Measurements from ENCODE around the gene FSTL5.
"Not testable (repeated sequence)": the region's sequence is repeated elsewhere in the genome, so short reads cannot be mapped to it uniquely, and the experiment has no call there.

FSTL5 gene
- 0 reads per million in 3 donors for total RNA-seq

- Histone ChIP-seq H3K4me3 (ENCODE audit: insufficient read depth, low read depth, low read length, poor library complexity, severe bottlenecking) (no peak within 1 kb of the TSS), H3K9me3 (ENCODE audit: control insufficient read depth, low read length) (no peaks in the 10 kb centered on the region), H3K36me3 (ENCODE audit: control insufficient read depth, insufficient read depth, low read length) (no peaks in the 10 kb centered on the region), H3K27ac (ENCODE audit: insufficient read depth, low read length, poor library complexity, severe bottlenecking) (no peak within 1 kb of the TSS), H3K27me3 (replicated peaks; ENCODE audit: control insufficient read depth, insufficient read depth, low read length, poor library complexity, severe bottlenecking) (no peaks in the 10 kb centered on the region), H3K4me1 (ENCODE audit: control insufficient read depth, insufficient read depth, low read length, poor library complexity, severe bottlenecking) (no peaks in the 10 kb centered on the region)
- no peak for DNase-seq
Observed at GRCh38 chr4:162163892-162164759, at the start of gene FSTL5. Gene FSTL5 (minus strand): TSS chr4:162164000. CDS start chr4:162111396, 52,604 bp downstream.

- no peak for DNase-seq
Observed at GRCh38 chr4:162209706-162210105, 45.9 kb upstream of the FSTL5 start.

DNA sequence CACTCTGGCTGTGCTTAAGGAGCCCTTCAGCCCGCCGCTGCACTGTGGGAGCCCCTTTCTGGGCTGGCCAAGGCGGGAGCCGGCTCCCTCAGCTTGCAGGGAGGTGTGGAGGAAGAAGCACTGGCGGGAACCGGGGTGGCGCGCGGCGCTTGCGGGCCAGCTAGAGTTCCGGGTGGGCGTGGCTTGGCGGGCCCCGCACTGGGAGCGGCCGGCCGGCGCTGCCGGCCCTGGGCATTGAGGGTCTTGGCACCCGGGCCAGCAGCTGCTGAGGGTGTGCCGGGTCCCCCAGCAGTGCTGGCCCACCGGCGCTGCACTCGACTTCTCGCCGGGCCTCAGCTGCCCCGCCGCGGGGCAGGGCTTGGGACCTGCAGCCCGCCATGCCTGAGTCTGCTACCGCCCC is 39.7 kb upstream of the FSTL5 start:
- not testable (repeated sequence) for H3K4me1 ChIP-seq (ENCODE audit: control insufficient read depth, insufficient read depth, low read length, poor library complexity, severe bottlenecking); H3K27me3 ChIP-seq (replicated peaks; ENCODE audit: control insufficient read depth, insufficient read depth, low read length, poor library complexity, severe bottlenecking); H3K4me3 ChIP-seq (ENCODE audit: insufficient read depth, low read depth, low read length, poor library complexity, severe bottlenecking)

More at GRCh38 chr4:162209706-162210105, 45.9 kb upstream of the FSTL5 start:
- no peaks in the 10 kb centered on the region for H3K9me3 ChIP-seq (ENCODE audit: control insufficient read depth, low read length)
- H3K4me1 ChIP-seq (ENCODE audit: control insufficient read depth, insufficient read depth, low read length, poor library complexity, severe bottlenecking) = no peaks in the 10 kb centered on the region
- H3K27me3 ChIP-seq (replicated peaks; ENCODE audit: control insufficient read depth, insufficient read depth, low read length, poor library complexity, severe bottlenecking) = no peaks in the 10 kb centered on the region
- H3K27ac ChIP-seq (ENCODE audit: insufficient read depth, low read length, poor library complexity, severe bottlenecking) = no peak overlapping the region
- H3K36me3 ChIP-seq (ENCODE audit: control insufficient read depth, insufficient read depth, low read length) = no peaks in the 10 kb centered on the region
- no peak overlapping the region for H3K4me3 ChIP-seq (ENCODE audit: insufficient read depth, low read depth, low read length, poor library complexity, severe bottlenecking)

GRCh38 chr4:162201673-162202072 is 37.9 kb upstream of the FSTL5 start:
- H3K4me3 ChIP-seq (ENCODE audit: insufficient read depth, low read depth, low read length, poor library complexity, severe bottlenecking) = no peak overlapping the region
- no peaks in the 10 kb centered on the region for H3K36me3 ChIP-seq (ENCODE audit: control insufficient read depth, insufficient read depth, low read length)
- no peak for DNase-seq
- H3K4me1 ChIP-seq (ENCODE audit: control insufficient read depth, insufficient read depth, low read length, poor library complexity, severe bottlenecking) = no peaks in the 10 kb centered on the region
- H3K27ac ChIP-seq (ENCODE audit: insufficient read depth, low read length, poor library complexity, severe bottlenecking) = no peak overlapping the region
- no peaks in the 10 kb centered on the region for H3K9me3 ChIP-seq (ENCODE audit: control insufficient read depth, low read length)
- no peaks in the 10 kb centered on the region for H3K27me3 ChIP-seq (replicated peaks; ENCODE audit: control insufficient read depth, insufficient read depth, low read length, poor library complexity, severe bottlenecking)

More for the DNA sequence above, 39.7 kb upstream of the FSTL5 start:
- not testable (repeated sequence) for DNase-seq; H3K36me3 ChIP-seq (ENCODE audit: control insufficient read depth, insufficient read depth, low read length); H3K9me3 ChIP-seq (ENCODE audit: control insufficient read depth, low read length); H3K27ac ChIP-seq (ENCODE audit: insufficient read depth, low read length, poor library complexity, severe bottlenecking)

GRCh38 chr4:162170509-162170908 is 6.7 kb upstream of the FSTL5 start:
- no peaks in the 10 kb centered on the region for H3K36me3 ChIP-seq (ENCODE audit: control insufficient read depth, insufficient read depth, low read length)
- H3K4me1 ChIP-seq (ENCODE audit: control insufficient read depth, insufficient read depth, low read length, poor library complexity, severe bottlenecking) = no peaks in the 10 kb centered on the region

GRCh38 chr4:162164906-162165510 is 1.2 kb upstream of the FSTL5 start:
- H3K27ac ChIP-seq (ENCODE audit: insufficient read depth, low read length, poor library complexity, severe bottlenecking) = no peak overlapping the region
- no peak for DNase-seq
- H3K36me3 ChIP-seq (ENCODE audit: control insufficient read depth, insufficient read depth, low read length) = no peaks in the 10 kb centered on the region
- no peaks in the 10 kb centered on the region for H3K27me3 ChIP-seq (replicated peaks; ENCODE audit: control insufficient read depth, insufficient read depth, low read length, poor library complexity, severe bottlenecking)
- no peak overlapping the region for H3K4me3 ChIP-seq (ENCODE audit: insufficient read depth, low read depth, low read length, poor library complexity, severe bottlenecking)
- H3K9me3 ChIP-seq (ENCODE audit: control insufficient read depth, low read length) = no peaks in the 10 kb centered on the region
- H3K4me1 ChIP-seq (ENCODE audit: control insufficient read depth, insufficient read depth, low read length, poor library complexity, severe bottlenecking) = no peaks in the 10 kb centered on the region

More at GRCh38 chr4:162170509-162170908, 6.7 kb upstream of the FSTL5 start:
- DNase-seq = no peak
- Histone ChIP-seq H3K27me3 (replicated peaks; ENCODE audit: control insufficient read depth, insufficient read depth, low read length, poor library complexity, severe bottlenecking) (no peaks in the 10 kb centered on the region), H3K9me3 (ENCODE audit: control insufficient read depth, low read length) (no peaks in the 10 kb centered on the region), H3K27ac (ENCODE audit: insufficient read depth, low read length, poor library complexity, severe bottlenecking) (no peak overlapping the region), H3K4me3 (ENCODE audit: insufficient read depth, low read depth, low read length, poor library complexity, severe bottlenecking) (no peak overlapping the region)

GRCh38 chr4:162162672-162163071 is 1.1 kb downstream of the FSTL5 start:
- Histone ChIP-seq H3K4me1 (ENCODE audit: control insufficient read depth, insufficient read depth, low read length, poor library complexity, severe bottlenecking) (no peaks in the 10 kb centered on the region), H3K27ac (ENCODE audit: insufficient read depth, low read length, poor library complexity, severe bottlenecking) (no peak overlapping the region), H3K9me3 (ENCODE audit: control insufficient read depth, low read length) (no peaks in the 10 kb centered on the region), H3K27me3 (replicated peaks; ENCODE audit: control insufficient read depth, insufficient read depth, low read length, poor library complexity, severe bottlenecking) (no peaks in the 10 kb centered on the region), H3K4me3 (ENCODE audit: insufficient read depth, low read depth, low read length, poor library complexity, severe bottlenecking) (no peak overlapping the region), H3K36me3 (ENCODE audit: control insufficient read depth, insufficient read depth, low read length) (no peaks in the 10 kb centered on the region)
- no peak for DNase-seq

GRCh38 chr4:162157241-162157640 is 6.6 kb downstream of the FSTL5 start:
- no peaks in the 10 kb centered on the region for H3K36me3 ChIP-seq (ENCODE audit: control insufficient read depth, insufficient read depth, low read length)
- H3K4me3 ChIP-seq (ENCODE audit: insufficient read depth, low read depth, low read length, poor library complexity, severe bottlenecking) = no peak overlapping the region
- H3K27me3 ChIP-seq (replicated peaks; ENCODE audit: control insufficient read depth, insufficient read depth, low read length, poor library complexity, severe bottlenecking) = no peaks in the 10 kb centered on the region
- DNase-seq = no peak
- H3K27ac ChIP-seq (ENCODE audit: insufficient read depth, low read length, poor library complexity, severe bottlenecking) = no peak overlapping the region
- H3K9me3 ChIP-seq (ENCODE audit: control insufficient read depth, low read length) = no peaks in the 10 kb centered on the region
- H3K4me1 ChIP-seq (ENCODE audit: control insufficient read depth, insufficient read depth, low read length, poor library complexity, severe bottlenecking) = no peaks in the 10 kb centered on the region

DNA sequence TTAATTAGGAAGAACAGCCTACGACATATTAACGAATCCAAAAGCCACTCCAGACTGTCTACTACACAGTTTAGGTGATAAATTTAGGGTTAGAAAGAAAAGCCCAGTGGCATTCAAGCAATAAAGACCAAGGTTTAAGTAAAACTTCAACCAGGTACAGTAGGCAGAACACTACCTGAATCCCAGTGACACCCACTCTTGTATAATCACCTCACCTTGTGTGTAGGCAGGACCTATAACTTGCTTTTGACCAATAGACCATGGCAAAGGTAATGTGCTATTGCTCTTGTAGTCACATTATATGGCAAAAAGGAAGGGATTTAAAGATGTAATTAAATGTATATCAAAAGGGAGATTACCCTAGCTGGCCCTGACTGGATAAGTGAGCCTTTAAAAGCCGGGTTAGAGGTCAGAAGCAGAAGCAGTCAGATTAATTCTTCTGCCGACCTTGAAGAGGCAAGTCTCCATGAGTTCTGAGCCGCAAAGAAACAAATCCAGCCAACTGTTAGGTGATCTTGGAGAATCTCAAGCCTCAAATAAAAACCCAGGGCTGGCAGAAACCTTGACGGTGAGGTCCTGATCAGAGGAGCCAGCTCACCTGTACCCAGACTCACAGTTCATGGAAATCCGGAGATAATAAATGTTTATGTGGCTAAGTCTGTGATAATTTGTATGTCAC is 8.8 kb downstream of the FSTL5 start:
- Histone ChIP-seq H3K4me1 (ENCODE audit: control insufficient read depth, insufficient read depth, low read length, poor library complexity, severe bottlenecking) (no peaks in the 10 kb centered on the region), H3K27ac (ENCODE audit: insufficient read depth, low read length, poor library complexity, severe bottlenecking) (no peak overlapping the region), H3K4me3 (ENCODE audit: insufficient read depth, low read depth, low read length, poor library complexity, severe bottlenecking) (no peak overlapping the region), H3K27me3 (replicated peaks; ENCODE audit: control insufficient read depth, insufficient read depth, low read length, poor library complexity, severe bottlenecking) (no peaks in the 10 kb centered on the region), H3K36me3 (ENCODE audit: control insufficient read depth, insufficient read depth, low read length) (no peaks in the 10 kb centered on the region), H3K9me3 (ENCODE audit: control insufficient read depth, low read length) (no peaks in the 10 kb centered on the region)
- DNase-seq = no peak

DNA sequence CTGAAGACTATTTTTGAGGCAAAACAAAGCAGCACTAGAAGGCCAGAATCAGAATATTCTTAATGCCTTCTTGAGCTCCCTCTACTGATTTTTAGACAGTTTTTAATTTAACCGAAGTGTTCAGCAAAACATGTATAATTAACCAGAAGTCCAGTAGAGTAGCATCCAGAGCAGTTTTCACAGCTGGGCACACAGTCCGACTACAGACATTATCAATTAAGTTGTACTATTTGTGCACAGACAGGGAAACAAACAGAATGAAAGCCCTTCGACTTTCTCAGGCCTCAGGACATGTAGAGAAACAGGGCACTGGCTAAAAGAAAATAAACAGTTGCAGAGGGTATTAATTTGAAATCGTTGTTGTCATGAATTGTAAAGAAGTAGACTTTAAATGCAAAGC is 11.9 kb downstream of the FSTL5 start:
- no peak for DNase-seq
- Histone ChIP-seq H3K4me1 (ENCODE audit: control insufficient read depth, insufficient read depth, low read length, poor library complexity, severe bottlenecking) (no peaks in the 10 kb centered on the region), H3K27me3 (replicated peaks; ENCODE audit: control insufficient read depth, insufficient read depth, low read length, poor library complexity, severe bottlenecking) (no peaks in the 10 kb centered on the region), H3K4me3 (ENCODE audit: insufficient read depth, low read depth, low read length, poor library complexity, severe bottlenecking) (no peak overlapping the region), H3K27ac (ENCODE audit: insufficient read depth, low read length, poor library complexity, severe bottlenecking) (no peak overlapping the region), H3K36me3 (ENCODE audit: control insufficient read depth, insufficient read depth, low read length) (no peaks in the 10 kb centered on the region), H3K9me3 (ENCODE audit: control insufficient read depth, low read length) (no peaks in the 10 kb centered on the region)
